K562 (cell line): ENCODE results near the gene CD300C. TPM values are rescaled to one million over a fixed set of nuclear protein-coding genes. Genes with fewer than 3 reads are reported as not detected.

Source experiments
- DIDO1 ChIP-seq: fragments of 450-650 bp; IDR thresholded peaks from 2 replicates; pipeline ENCODE4 v1.6.1; 2016; ENCODE audit warnings: low read depth, missing biosample characterization, missing genetic modification characterization
- GTF2F1 ChIP-seq: IDR thresholded peaks from 2 replicates; pipeline ENCODE4 v1.6.1; 2011; ENCODE audit warnings: low read depth, low read length, improper control_type of control experiment
- POLR2H ChIP-seq: IDR thresholded peaks from 2 replicates; pipeline ENCODE4 v1.6.1; 2016; ENCODE audit warnings: missing genetic modification characterization, low read depth, mild to moderate bottlenecking, control low read depth, missing compliant biosample characterization, moderate library complexity
- RFX1 ChIP-seq: fragments of 450-650 bp; IDR thresholded peaks from 2 replicates; pipeline ENCODE4 v1.6.1; 2016; ENCODE audit warnings: mild to moderate bottlenecking, moderate library complexity
- YBX1 ChIP-seq: fragments of 450-650 bp; IDR thresholded peaks from 2 replicates; pipeline ENCODE4 v1.7.1; 2016; ENCODE audit warnings: mild to moderate bottlenecking
- ZNF318 ChIP-seq, 2 experiments: fragments of 450-650 bp; IDR thresholded peaks; 2 replicates each; pipeline ENCODE4 v1.6.1; 2016; ENCODE audit warnings: mild to moderate bottlenecking in 2 of 2, borderline replicate concordance in 1 of 2, low read depth in 1 of 2, moderate library complexity in 1 of 2
- polyA plus RNA-seq, 8 experiments: library from polyadenylated mRNA; depleted of rRNA in 4 of 8; stranded (reverse) in 5 of 8; unstranded in 3 of 8; fragments of >200 nt; fragmentation: Nextera tagmentation in 2 of 8; fragmentation: Illumina TruSeq in 1 of 8; extraction: Ambion mirVana in 2 of 8; extraction: Trizol in 1 of 8; gene quantifications; 2 replicates each; pipeline versions ENCODE4 v1.2.1 to v1.2.3, GENCODE V29; 2011 to 2014; ENCODE audit warnings: inconsistent platforms in 1 of 8, missing spikeins in 1 of 8
- total RNA-seq, 7 experiments: library from RNA; depleted of rRNA in 6 of 7; stranded (reverse); fragments of >200 nt in 6 of 7; fragmentation: Illumina TruSeq in 2 of 7; extraction: Trizol in 2 of 7; gene quantifications; 2 replicates each; pipeline versions ENCODE4 v1.2.1 to v1.2.3, GENCODE V29; 2011 to 2021; ENCODE audit warnings: low replicate concordance in 1 of 7
- TF ChIP-seq, protein P1 (sequence below): fragments of 250-450 bp; sonication (Bioruptor Pico); IDR thresholded peaks from 2 replicates; pipeline ENCODE4 v1.8.0; 2021; ENCODE audit warnings: moderate library complexity, mild to moderate bottlenecking, inconsistent platforms
- TF ChIP-seq, protein P2 (sequence below): fragments of 450-650 bp; IDR thresholded peaks from 2 replicates; pipeline ENCODE4 v1.6.1; 2016; ENCODE audit warnings: borderline replicate concordance

The CD300C gene
- total and polyA plus RNA-seq, 9 of the 15 experiments (the other 6 are each of a cell fraction or from before 2014, with no cell fraction given) = 0.04 to 0.16 (median 0.07) TPM; not detected in 6

- TF ChIP-seq, protein P1, sequence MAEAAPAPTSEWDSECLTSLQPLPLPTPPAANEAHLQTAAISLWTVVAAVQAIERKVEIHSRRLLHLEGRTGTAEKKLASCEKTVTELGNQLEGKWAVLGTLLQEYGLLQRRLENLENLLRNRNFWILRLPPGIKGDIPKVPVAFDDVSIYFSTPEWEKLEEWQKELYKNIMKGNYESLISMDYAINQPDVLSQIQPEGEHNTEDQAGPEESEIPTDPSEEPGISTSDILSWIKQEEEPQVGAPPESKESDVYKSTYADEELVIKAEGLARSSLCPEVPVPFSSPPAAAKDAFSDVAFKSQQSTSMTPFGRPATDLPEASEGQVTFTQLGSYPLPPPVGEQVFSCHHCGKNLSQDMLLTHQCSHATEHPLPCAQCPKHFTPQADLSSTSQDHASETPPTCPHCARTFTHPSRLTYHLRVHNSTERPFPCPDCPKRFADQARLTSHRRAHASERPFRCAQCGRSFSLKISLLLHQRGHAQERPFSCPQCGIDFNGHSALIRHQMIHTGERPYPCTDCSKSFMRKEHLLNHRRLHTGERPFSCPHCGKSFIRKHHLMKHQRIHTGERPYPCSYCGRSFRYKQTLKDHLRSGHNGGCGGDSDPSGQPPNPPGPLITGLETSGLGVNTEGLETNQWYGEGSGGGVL = no peak
- TF ChIP-seq, protein P2, sequence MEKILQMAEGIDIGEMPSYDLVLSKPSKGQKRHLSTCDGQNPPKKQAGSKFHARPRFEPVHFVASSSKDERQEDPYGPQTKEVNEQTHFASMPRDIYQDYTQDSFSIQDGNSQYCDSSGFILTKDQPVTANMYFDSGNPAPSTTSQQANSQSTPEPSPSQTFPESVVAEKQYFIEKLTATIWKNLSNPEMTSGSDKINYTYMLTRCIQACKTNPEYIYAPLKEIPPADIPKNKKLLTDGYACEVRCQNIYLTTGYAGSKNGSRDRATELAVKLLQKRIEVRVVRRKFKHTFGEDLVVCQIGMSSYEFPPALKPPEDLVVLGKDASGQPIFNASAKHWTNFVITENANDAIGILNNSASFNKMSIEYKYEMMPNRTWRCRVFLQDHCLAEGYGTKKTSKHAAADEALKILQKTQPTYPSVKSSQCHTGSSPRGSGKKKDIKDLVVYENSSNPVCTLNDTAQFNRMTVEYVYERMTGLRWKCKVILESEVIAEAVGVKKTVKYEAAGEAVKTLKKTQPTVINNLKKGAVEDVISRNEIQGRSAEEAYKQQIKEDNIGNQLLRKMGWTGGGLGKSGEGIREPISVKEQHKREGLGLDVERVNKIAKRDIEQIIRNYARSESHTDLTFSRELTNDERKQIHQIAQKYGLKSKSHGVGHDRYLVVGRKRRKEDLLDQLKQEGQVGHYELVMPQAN = no peak
- no peak for TF ChIP-seq POLR2H
- no peak for TF ChIP-seq DIDO1 (tag)
- no peak for TF ChIP-seq YBX1
- TF ChIP-seq ZNF318 (IDR thresholded peaks at IDR 0.05; ENCODE audit: borderline replicate concordance in 1 of 2, low read depth in 1 of 2) = no peak
- TF ChIP-seq GTF2F1 = no peak
- TF ChIP-seq RFX1 = no peak
Observed at GRCh38 chr17:74527756-74528155, 18.2 kb downstream of the CD300C start (continued).
